ENCODE results near the gene REEP1.

DNA sequence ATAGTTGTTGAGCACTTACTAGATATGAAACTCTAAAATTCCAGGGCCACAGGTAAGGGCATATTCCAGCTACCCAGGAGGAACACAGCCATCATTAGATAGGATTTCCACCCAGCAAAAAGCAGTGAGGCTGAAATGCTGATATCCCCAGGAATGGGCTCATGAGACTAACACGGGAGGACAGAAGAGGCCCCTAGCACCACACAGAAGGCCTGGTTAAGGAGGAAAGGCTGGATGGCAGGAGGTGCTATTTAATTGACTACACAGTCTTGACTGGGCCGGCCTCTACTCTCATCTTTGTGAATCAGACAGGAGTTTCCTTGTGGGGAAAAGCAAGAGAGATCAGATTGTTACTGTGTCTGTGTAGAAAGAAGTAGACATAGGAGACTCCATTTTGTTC, 76.4 kb downstream of the REEP1 start:
- TF ChIP-seq EZH2phosphoT487 (IDR thresholded peaks at IDR 0.05; ENCODE audit: low read depth, severe bottlenecking, unreplicated experiment): no peak
- TF ChIP-seq, protein P1, sequence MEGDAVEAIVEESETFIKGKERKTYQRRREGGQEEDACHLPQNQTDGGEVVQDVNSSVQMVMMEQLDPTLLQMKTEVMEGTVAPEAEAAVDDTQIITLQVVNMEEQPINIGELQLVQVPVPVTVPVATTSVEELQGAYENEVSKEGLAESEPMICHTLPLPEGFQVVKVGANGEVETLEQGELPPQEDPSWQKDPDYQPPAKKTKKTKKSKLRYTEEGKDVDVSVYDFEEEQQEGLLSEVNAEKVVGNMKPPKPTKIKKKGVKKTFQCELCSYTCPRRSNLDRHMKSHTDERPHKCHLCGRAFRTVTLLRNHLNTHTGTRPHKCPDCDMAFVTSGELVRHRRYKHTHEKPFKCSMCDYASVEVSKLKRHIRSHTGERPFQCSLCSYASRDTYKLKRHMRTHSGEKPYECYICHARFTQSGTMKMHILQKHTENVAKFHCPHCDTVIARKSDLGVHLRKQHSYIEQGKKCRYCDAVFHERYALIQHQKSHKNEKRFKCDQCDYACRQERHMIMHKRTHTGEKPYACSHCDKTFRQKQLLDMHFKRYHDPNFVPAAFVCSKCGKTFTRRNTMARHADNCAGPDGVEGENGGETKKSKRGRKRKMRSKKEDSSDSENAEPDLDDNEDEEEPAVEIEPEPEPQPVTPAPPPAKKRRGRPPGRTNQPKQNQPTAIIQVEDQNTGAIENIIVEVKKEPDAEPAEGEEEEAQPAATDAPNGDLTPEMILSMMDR (IDR thresholded peaks at IDR 0.05; ENCODE audit: poor library complexity): no peak

Data from hepatocyte (in vitro differentiated cells).